HG03039 (cell line): Measurements from ENCODE around the gene MAP3K7.
A peak's percentile ranks its signal among the peaks of the same experiment; 100 is the strongest.

Source experiments
- ATAC-seq: cut with Tn5 transposase; IDR thresholded peaks from one replicate; pipeline ENCODE4 v1.9.1; 2021; ENCODE audit warnings: mild to moderate bottlenecking, moderate library complexity; ENCODE audit not compliant: unreplicated experiment

The MAP3K7 gene

DNA sequence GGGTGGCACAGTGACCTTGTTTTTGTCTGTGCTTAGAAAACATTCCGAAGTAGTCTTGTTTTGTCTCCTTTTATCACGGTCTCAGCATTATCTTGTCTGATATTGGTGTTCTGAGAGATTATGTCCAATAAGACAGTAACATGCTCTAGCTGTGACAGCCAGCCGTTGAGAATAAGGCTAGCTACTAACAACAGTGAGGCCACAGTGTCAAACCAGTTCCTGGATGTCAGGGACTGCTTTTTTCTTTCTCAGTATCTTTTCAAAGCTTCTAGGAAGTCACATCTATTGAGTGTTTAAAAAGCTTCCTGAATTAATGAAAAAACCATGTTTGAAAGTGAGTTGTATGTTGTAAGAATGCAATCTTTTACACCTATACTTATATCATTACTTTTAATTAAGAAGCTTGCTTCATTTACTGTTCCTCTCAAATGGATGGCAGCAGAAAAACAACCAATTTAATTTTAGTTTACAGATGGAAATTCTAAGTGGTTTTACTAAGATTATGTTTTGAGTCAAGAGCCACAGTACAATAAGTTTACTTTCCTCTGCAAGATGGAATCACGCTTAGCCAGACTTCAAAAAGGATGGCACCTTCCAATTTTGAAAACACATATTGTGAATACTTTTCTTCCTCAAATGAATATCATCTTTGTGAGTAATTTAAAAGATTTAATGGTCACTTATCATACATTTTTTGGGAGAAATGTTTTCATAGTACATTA is 53.1 kb downstream of the MAP3K7 start:
- no peak for ATAC-seq

DNA sequence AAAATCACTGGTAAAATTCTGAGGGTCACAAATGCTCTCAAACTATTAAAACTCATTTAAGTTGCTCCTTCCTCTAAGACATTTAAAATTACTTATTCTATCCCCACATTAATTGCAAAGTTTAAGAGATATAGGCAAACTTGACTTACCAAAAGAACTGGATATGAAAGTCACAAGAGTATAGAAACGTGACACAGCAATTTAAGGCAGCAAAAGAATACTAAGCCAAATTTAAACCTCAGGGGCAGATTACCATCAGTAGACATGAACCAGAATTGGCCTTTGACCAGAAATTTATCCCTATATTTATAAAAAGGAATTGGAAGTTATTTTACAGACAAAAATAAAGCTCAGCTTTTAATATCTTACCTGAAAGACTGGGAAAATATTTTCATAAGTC is 56.0 kb downstream of the MAP3K7 start:
- ATAC-seq: no peak

DNA sequence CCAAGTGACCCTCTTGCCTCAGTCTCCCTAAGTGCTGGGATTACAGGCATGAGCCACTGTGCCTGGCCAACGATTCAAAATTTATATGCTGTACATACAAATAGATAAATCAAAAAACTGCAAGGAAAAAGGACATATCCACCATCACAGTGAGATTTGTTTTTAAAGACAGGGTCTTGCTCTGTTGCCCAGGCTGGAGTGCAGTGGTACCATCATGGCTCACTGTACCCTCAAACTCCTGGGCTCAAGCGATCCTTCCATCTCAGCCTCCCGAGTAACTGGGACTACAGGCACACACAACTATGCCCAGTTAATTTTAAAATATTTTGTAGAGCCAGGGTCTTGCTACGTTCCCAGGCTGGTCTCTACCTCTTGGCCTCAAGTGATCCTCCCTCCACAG is 61.5 kb downstream of the MAP3K7 start:
- ATAC-seq: no peak

GRCh38 chr6:90523779-90524310 is 63.0 kb downstream of the MAP3K7 start:
- no peak for ATAC-seq

DNA sequence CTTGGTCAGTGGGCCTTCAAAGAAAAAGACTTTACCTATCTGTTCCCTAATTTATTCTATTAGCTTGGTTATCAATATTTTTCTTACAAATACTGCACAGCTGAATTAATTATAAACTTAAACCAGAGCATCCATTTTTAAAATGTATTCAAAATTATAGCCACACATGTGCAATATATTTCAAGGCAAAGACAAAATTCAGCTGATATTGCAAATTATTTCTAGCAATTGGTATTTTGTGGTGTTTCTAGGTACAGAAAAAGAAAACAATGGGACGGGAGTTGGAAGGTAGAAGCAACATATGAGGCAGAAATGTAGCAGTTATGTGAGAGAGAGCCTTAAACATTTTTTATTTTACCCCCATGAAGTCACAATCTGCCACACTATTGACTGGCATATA is 64.9 kb downstream of the MAP3K7 start:
- ATAC-seq: no peak

GRCh38 chr6:90516074-90516660 is 70.7 kb downstream of the MAP3K7 start:
- ATAC-seq: no peak

GRCh38 chr6:90514496-90514895 is 72.4 kb downstream of the MAP3K7 start:
- ATAC-seq: no peak

DNA sequence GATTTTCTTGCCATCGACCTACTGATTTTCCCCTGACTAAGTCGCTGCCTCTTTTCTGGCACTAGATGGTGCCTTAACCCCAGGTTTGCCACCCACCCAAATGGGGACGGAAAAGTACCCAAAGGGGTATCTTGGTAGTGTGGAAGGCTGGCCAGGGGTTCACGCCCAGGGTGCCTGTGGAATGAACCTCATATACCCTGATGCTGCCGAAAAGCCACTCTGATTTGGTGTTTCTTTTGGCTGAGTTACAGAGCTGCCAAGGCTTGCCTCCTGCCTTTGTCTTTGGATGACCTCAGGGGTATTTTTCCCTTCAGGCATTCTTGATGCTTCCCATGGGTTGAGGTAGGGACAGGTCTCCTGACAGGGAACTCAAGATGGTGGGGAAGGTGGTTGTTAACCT is 78.1 kb downstream of the MAP3K7 start:
- no peak for ATAC-seq

GRCh38 chr6:90502866-90503407 is 83.9 kb downstream of the MAP3K7 start:
- ATAC-seq: peak; percentile 84

- ATAC-seq: no peak
Observed at GRCh38 chr6:90502381-90502780, 84.5 kb downstream of the MAP3K7 start.

GRCh38 chr6:90500458-90500857 is 86.4 kb downstream of the MAP3K7 start:
- ATAC-seq: no peak

GRCh38 chr6:90497411-90497810 is 89.5 kb downstream of the MAP3K7 start:
- ATAC-seq: no peak

DNA sequence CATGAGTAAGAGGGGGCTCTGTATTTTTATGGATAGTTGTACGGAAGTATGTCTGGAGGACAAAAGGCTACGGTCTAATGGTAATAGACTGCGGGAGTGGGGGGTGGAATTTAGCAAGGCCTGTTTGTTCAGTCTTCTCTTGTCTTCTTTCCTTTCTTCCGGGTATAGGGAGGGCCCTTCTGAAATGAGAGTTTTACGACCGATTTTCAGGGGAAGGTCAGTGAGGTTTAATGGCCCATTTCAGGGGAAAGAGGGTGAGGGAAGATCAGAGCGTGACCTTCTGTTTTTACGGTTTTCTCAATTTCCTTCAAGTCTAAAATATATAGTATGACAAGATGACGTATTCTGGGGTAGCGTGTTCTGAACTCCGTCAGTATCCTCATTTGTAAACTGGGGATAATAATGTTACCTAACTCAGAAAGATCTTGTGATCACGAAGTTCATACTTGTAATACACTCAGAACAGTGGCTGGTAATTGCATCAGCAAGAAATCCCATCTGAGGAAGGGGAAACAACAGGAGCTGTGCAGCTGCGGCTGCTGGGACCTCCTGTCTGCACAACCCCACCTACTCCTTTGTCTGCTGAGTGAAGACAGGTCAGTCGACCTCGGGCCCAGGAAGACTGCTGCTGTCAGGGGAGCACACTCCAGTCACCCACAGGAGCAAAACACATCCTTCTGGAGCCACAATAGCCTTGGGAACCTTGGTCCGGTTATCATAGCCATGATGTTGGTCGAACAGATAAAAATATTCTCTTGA is 90.4 kb downstream of the MAP3K7 start:
- ATAC-seq: no peak

DNA sequence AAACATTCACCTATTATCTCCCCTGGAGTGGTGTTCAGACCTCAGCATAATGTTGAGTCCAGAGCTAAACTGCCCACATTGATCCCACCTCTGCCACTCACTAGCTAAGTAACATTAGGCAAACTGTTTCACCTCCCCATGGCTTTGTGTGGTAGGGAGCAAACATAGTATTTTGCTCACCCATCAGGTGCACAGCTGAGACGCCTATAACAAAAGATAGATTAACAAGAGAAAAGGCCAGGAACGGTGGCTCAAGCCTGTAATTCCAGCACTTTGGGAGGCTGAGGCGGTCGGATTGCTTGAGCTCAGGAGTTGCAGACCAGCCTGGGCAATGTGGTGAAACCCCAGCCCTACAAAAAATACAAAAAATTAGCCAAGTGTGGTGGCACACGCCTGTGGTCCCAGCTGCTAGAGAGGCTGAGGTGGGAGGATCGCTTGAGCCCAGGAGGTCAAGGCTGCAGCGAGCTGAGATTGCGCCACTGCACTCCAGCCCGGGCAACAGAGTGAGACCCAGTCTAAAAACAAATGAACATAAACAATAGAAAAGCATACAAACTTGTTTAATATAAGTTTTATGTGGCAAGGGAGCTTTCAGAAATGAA is 91.6 kb downstream of the MAP3K7 start:
- no peak for ATAC-seq

DNA sequence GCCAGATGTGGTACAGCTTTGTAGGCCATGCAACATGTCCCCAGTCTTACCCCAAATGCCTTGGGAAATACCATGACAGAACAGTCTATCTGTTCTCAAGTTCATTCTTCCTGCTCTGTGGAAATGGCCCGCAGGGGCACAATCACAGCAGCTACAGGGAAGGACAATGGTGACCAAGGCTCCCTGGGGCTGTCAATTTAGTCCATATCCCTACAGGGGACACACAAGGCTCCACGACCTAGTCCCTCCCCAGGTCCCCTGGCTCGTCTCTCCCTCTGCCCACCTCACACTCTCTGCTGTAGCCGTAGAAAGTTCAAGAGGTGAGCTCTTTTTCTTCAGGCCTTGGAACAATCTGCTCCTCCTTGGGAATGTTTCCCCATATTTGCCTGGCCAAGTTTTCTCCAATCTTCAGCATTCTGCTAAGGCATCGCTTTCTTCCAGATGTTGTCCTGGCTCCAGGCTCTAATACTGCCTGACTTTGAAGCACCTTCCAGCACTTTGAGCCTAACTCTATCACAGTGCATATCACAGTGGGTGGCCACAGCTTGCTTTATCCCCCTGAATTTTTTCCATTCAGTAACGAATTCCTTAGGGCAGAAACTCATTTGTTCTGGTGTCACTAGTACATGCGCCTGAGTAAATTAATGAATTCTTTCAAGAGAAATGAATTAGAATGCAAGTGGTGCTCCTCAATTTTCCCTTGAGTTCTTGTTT is 92.6 kb downstream of the MAP3K7 start:
- no peak for ATAC-seq

GRCh38 chr6:90493332-90493731 is 93.5 kb downstream of the MAP3K7 start:
- no peak for ATAC-seq

DNA sequence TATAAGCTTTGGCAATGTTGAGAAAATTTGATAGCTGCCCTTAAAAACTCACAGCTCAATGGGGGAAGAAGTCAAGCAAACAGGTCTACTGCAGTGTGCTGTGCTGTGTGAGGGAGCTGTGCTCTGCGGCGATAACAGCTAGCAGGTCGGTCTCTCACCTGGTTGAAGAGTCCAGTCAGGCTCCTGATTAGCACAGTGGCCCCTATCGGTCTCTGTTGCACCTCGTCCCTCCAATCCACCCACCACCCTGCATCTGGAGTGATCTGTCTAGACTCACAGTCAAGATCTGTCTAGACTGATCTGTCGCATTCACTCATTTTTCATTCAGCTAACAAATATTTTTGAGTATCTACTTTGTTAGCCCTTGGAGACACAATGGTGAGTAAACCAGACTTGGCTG is 94.1 kb downstream of the MAP3K7 start:
- ATAC-seq: no peak

- ATAC-seq: no peak
Observed at GRCh38 chr6:90492369-90492768, 94.5 kb downstream of the MAP3K7 start.

GRCh38 chr6:90490030-90490716 is 96.7 kb downstream of the MAP3K7 start:
- ATAC-seq: no peak

GRCh38 chr6:90488816-90489215 is 98.1 kb downstream of the MAP3K7 start:
- ATAC-seq: no peak
